Measurements from ENCODE around the gene TIMM29.

The TIMM29 gene

GRCh38 chr19:10975374-10976130 is 46.9 kb downstream of the TIMM29 start:
- TF ChIP-seq CTCF (IDR thresholded peaks at IDR 0.05; ENCODE audit: low read depth, low read length), result no peak
- no peak overlapping the region for H3K4me3 ChIP-seq (ENCODE audit: low read depth, low read length)
- peaks cover 4% of the 10 kb centered on the region; the same call in 1 of the 2 replicates for H3K4me1 ChIP-seq
- no peaks in the 10 kb centered on the region for H3K27me3 ChIP-seq
- peaks cover 7% of the 10 kb centered on the region for H3K36me3 ChIP-seq
- no peak for DNase-seq
- H3K9me3 ChIP-seq, result no peaks in the 10 kb centered on the region

GRCh38 chr19:10976131-10976892 is 47.7 kb downstream of the TIMM29 start:
- peaks cover 4% of the 10 kb centered on the region; the same call in 1 of the 2 replicates for H3K4me1 ChIP-seq
- no peaks in the 10 kb centered on the region for H3K9me3 ChIP-seq
- no peaks in the 10 kb centered on the region for H3K27me3 ChIP-seq
- TF ChIP-seq CTCF (IDR thresholded peaks at IDR 0.05; ENCODE audit: low read depth, low read length), result no peak
- no peak overlapping the region for H3K4me3 ChIP-seq (ENCODE audit: low read depth, low read length)
- DNase-seq, result no peak
- peaks cover 14% of the 10 kb centered on the region for H3K36me3 ChIP-seq

GRCh38 chr19:10977742-10978092 is 49.1 kb downstream of the TIMM29 start:
- DNase-seq, result no peak
- no peak overlapping the region for H3K4me3 ChIP-seq (ENCODE audit: low read depth, low read length)
- no peaks in the 10 kb centered on the region for H3K9me3 ChIP-seq
- TF ChIP-seq CTCF (IDR thresholded peaks at IDR 0.05; ENCODE audit: low read depth, low read length), result no peak
- H3K27me3 ChIP-seq, result no peaks in the 10 kb centered on the region
- H3K4me1 ChIP-seq, result peaks cover 4% of the 10 kb centered on the region; the same call in 1 of the 2 replicates
- H3K36me3 ChIP-seq, result peaks cover 16% of the 10 kb centered on the region
